HepG2 (cell line): ENCODE data around the gene RBMS2. TPM values are rescaled to one million over a fixed set of nuclear protein-coding genes. Genes with fewer than 3 reads are reported as not detected.

Experiments
- DMAP1 ChIP-seq: IDR thresholded peaks from 2 replicates; pipeline ENCODE4 v1.6.1; 2016
- FOXA1 ChIP-seq, 2 experiments: fragments of 450-650 bp in 1 of 2; sonication (generic) in 1 of 2; formaldehyde crosslinking in 1 of 2; IDR thresholded peaks; 2 replicates each; pipeline versions ENCODE4 v1.4.0 to v1.6.1; 2016 to 2020; ENCODE audit warnings: missing genetic modification reagents in 1 of 2
- JDP2 ChIP-seq: sonication (generic); formaldehyde crosslinking; IDR thresholded peaks from 2 replicates; pipeline ENCODE4 v1.8.1; 2022; ENCODE audit warnings: missing genetic modification reagents, borderline replicate concordance
- KAT8 ChIP-seq: IDR thresholded peaks from 2 replicates; pipeline ENCODE4 v1.6.1; 2016; ENCODE audit warnings: missing genetic modification reagents, missing compliant biosample characterization
- PAXIP1 ChIP-seq: sonication (generic); formaldehyde crosslinking; conservative IDR thresholded peaks from 2 replicates; pipeline ENCODE4 v1.4.0; 2020; ENCODE audit warnings: mild to moderate bottlenecking, missing genetic modification reagents, moderate library complexity
- ZBTB2 ChIP-seq: sonication (generic); formaldehyde crosslinking; IDR thresholded peaks from 2 replicates; pipeline ENCODE4 v1.8.0; 2022; ENCODE audit warnings: low read depth, missing genetic modification reagents
- ZBTB7B ChIP-seq: sonication (generic); formaldehyde crosslinking; IDR thresholded peaks from 2 replicates; pipeline ENCODE4 v1.4.0; 2020; ENCODE audit warnings: missing genetic modification reagents
- ZNF556 ChIP-seq: sonication (generic); formaldehyde crosslinking; IDR thresholded peaks from 2 replicates; pipeline ENCODE4 v1.4.0; 2020; ENCODE audit warnings: mild to moderate bottlenecking, missing genetic modification reagents, borderline replicate concordance
- ZNF562 ChIP-seq: sonication (generic); formaldehyde crosslinking; IDR thresholded peaks from 2 replicates; pipeline ENCODE4 v1.8.0; 2022; ENCODE audit warnings: missing genetic modification reagents, borderline replicate concordance
- ZNF570 ChIP-seq: sonication (generic); formaldehyde crosslinking; IDR thresholded peaks from 2 replicates; pipeline ENCODE4 v1.4.0; 2020; ENCODE audit warnings: mild to moderate bottlenecking, missing genetic modification reagents, borderline replicate concordance
- ZNF609 ChIP-seq: sonication (generic); formaldehyde crosslinking; IDR thresholded peaks from 2 replicates; pipeline ENCODE4 v1.4.0; 2020; ENCODE audit warnings: mild to moderate bottlenecking, missing genetic modification reagents, borderline replicate concordance
- ZSCAN21 ChIP-seq: sonication (generic); formaldehyde crosslinking; IDR thresholded peaks from 2 replicates; pipeline ENCODE4 v1.8.0; 2022; ENCODE audit warnings: mild to moderate bottlenecking, missing genetic modification reagents, moderate library complexity, borderline replicate concordance
- ZSCAN5A ChIP-seq: sonication (generic); formaldehyde crosslinking; IDR thresholded peaks from 2 replicates; pipeline ENCODE4 v1.8.0; 2022; ENCODE audit warnings: mild to moderate bottlenecking, missing genetic modification reagents, borderline replicate concordance
- polyA plus RNA-seq, 8 experiments: library from polyadenylated mRNA; depleted of rRNA in 3 of 8; stranded (reverse) in 7 of 8; unstranded in 1 of 8; fragments of >200 nt; fragmentation: Illumina TruSeq in 4 of 8; extraction: Trizol in 4 of 8; gene quantifications; 2 replicates each; pipeline versions ENCODE4 v1.2.1 to v1.2.3, GENCODE V29; 2011 to 2016; ENCODE audit warnings: low read depth in 4 of 8, missing spikeins in 1 of 8, mixed read lengths in 1 of 8; ENCODE audit not compliant: insufficient read depth in 1 of 8
- total RNA-seq, 5 experiments: library from RNA; depleted of rRNA; stranded (reverse); fragments of >200 nt; fragmentation: Illumina TruSeq; extraction: Trizol; gene quantifications; 2 replicates each; pipeline ENCODE4 v1.2.3, GENCODE V29; 2016; ENCODE audit warnings: low read depth in 1 of 5

The RBMS2 gene
- total and polyA plus RNA-seq, 2 of the 13 experiments (the other 11 are each of a cell fraction or from before 2014, with no cell fraction given), result 0.53 to 7.4 TPM

- peak; percentile 88; the same call in 1 of the 2 replicates for TF ChIP-seq ZNF562 (CRISPR knock-in tag)
- no peak for TF ChIP-seq ZNF609 (CRISPR knock-in tag)
- TF ChIP-seq ZNF556 (CRISPR knock-in tag), result no peak
- TF ChIP-seq JDP2, result no peak; the same call in 1 of the 2 replicates
- peak; percentile 48; the same call in 1 of the 2 replicates for TF ChIP-seq DMAP1 (CRISPR knock-in tag)
- no peak; the same call in 1 of the 2 replicates for TF ChIP-seq PAXIP1 (CRISPR knock-in tag)
- peak; percentile 44; the same call in 1 of the 2 replicates for TF ChIP-seq ZNF570 (CRISPR knock-in tag)
- peak; percentile 45; the same call in 1 of the 2 replicates for TF ChIP-seq ZBTB2
- TF ChIP-seq ZBTB7B (CRISPR knock-in tag), result no peak
- TF ChIP-seq KAT8 (CRISPR knock-in tag), result peak; percentile 77
- peak; percentile 79; the same call in 1 of the 2 replicates for TF ChIP-seq ZSCAN5A (CRISPR knock-in tag)
- TF ChIP-seq FOXA1 (IDR thresholded peaks at IDR 0.05), result no peak
- no peak for TF ChIP-seq FOXA1 (CRISPR knock-in tag; IDR thresholded peaks at IDR 0.05)
- TF ChIP-seq ZSCAN21 (CRISPR knock-in tag), result peak; percentile 58; the same call in 1 of the 2 replicates
Observed at GRCh38 chr12:56488041-56488955, 33.3 kb upstream of the RBMS2 start, which contains the start of gene GLS2 (continued).
